NOMO-1 treated with dmso at 0.1 percent for 144 hours (cell line): Measurements from ENCODE around the gene ADAM12.
"Not testable (repeated sequence)": the region's sequence is repeated elsewhere in the genome, so short reads cannot be mapped to it uniquely, and the experiment has no call there.

Experiments
- DNase-seq: peaks from one replicate; lab custom pipeline; 2025; ENCODE audit not compliant: unreplicated experiment; lab: John Stamatoyannopoulos, UW

The ADAM12 gene

GRCh38 chr10:126268013-126268920 lies 120.0 kb downstream of the ADAM12 start:
- no peak for DNase-seq

- DNase-seq = no peak
These were observed 123.9 kb downstream of the ADAM12 start for GRCh38 chr10:126264102-126265018.

GRCh38 chr10:126263006-126263676 lies 125.1 kb downstream of the ADAM12 start:
- DNase-seq = no peak

GRCh38 chr10:126262233-126262838 lies 125.9 kb downstream of the ADAM12 start:
- no peak for DNase-seq

GRCh38 chr10:126259760-126260479 lies 128.4 kb downstream of the ADAM12 start:
- no peak for DNase-seq

GRCh38 chr10:126256864-126257263 lies 131.4 kb downstream of the ADAM12 start:
- no peak for DNase-seq

- no peak for DNase-seq
These were observed 133.0 kb downstream of the ADAM12 start for GRCh38 chr10:126255313-126255712.

GRCh38 chr10:126253611-126253998 lies 134.7 kb downstream of the ADAM12 start:
- no peak for DNase-seq

GRCh38 chr10:126252884-126253610 lies 135.2 kb downstream of the ADAM12 start:
- DNase-seq = no peak

GRCh38 chr10:126251778-126252407 lies 136.4 kb downstream of the ADAM12 start:
- no peak for DNase-seq

GRCh38 chr10:126250527-126251310 lies 137.6 kb downstream of the ADAM12 start:
- DNase-seq = no peak

GRCh38 chr10:126250045-126250444 lies 138.2 kb downstream of the ADAM12 start:
- DNase-seq = no peak

- DNase-seq = no peak
These were observed 140.8 kb downstream of the ADAM12 start for GRCh38 chr10:126247446-126247975.

- DNase-seq = not testable (repeated sequence)
These were observed 141.9 kb downstream of the ADAM12 start for GRCh38 chr10:126246396-126246795.

GRCh38 chr10:126245501-126245900 lies 142.8 kb downstream of the ADAM12 start:
- no peak for DNase-seq

GRCh38 chr10:126243971-126244370 lies 144.3 kb downstream of the ADAM12 start:
- DNase-seq = no peak

GRCh38 chr10:126243306-126243705 lies 145.0 kb downstream of the ADAM12 start:
- DNase-seq = no peak
